SK-N-SH (cell line): Measurements from ENCODE around the gene MEIS2. TPM values are rescaled to one million over a fixed set of nuclear protein-coding genes. Genes with fewer than 3 reads are reported as not detected.

Experiments
- CTCF ChIA-PET: fragments of 300-600, 350-600 bp; formaldehyde crosslinking; extraction: SDS; loops from one replicate; lab custom pipeline; 2021; lab: Yijun Ruan, JAX
- POLR2A ChIA-PET: fragments of 350-600 bp; sonication (Branson Sonifier 250); formaldehyde crosslinking; extraction: SDS; loops from one replicate; lab custom pipeline; 2020; ENCODE audit warnings: antibody characterized with exemption, inconsistent platforms; lab: Yijun Ruan, JAX
- DNase-seq: peaks from one replicate; pipeline ENCODE4 v3.0.0; 2012
- H2AFZ ChIP-seq: fragments of 200-600 bp; sonication (generic); 2 replicates; pipeline ENCODE4 v1.8.1; 2016; ENCODE audit warnings: antibody characterized with exemption, mild to moderate bottlenecking, low read depth
- H3F3A ChIP-seq: fragments of 200-600 bp; sonication (generic); replicated peaks from 2 replicates; pipeline ENCODE3; 2016; ENCODE audit warnings: antibody characterized with exemption, mild to moderate bottlenecking; ENCODE audit not compliant: insufficient read depth
- H3K27ac ChIP-seq, 2 experiments: fragments of 200-500 bp in 1 of 2; fragments of 200-600 bp in 1 of 2; sonication (Bioruptor generic) in 1 of 2; sonication (generic), shearing (Covaris generic) in 1 of 2; 2 replicates each; pipeline versions ENCODE4 v1.5.1 to v1.6.1; 2014 to 2016; ENCODE audit warnings: low read depth in 2 of 2, inconsistent platforms in 1 of 2, low read length in 1 of 2, mild to moderate bottlenecking in 1 of 2, mixed read lengths in 1 of 2
- H3K27me3 ChIP-seq: fragments of 200-600 bp; sonication (generic), shearing (Covaris generic); 2 replicates; pipeline ENCODE4 v1.6.1; 2016; ENCODE audit warnings: mixed run types; ENCODE audit not compliant: insufficient read depth
- H3K36me3 ChIP-seq, 2 experiments: fragments of 200-500 bp in 1 of 2; fragments of 200-600 bp in 1 of 2; sonication (Bioruptor generic) in 1 of 2; sonication (generic) in 1 of 2; replicated peaks in 1 of 2; 2 replicates each; pipeline versions ENCODE3 to v1.5.1; 2014 to 2016; ENCODE audit warnings: low read length in 1 of 2, mild to moderate bottlenecking in 1 of 2; ENCODE audit not compliant: insufficient read depth in 2 of 2, control insufficient read depth in 1 of 2
- H3K4me1 ChIP-seq, 2 experiments: fragments of 200-500 bp in 1 of 2; fragments of 200-600 bp in 1 of 2; sonication (Bioruptor generic) in 1 of 2; sonication (generic), shearing (Covaris generic) in 1 of 2; 2 replicates each; pipeline versions ENCODE4 v1.5.1 to v1.6.1; 2014 to 2016; ENCODE audit warnings: low read depth in 1 of 2, low read length in 1 of 2, mixed run types in 1 of 2; ENCODE audit not compliant: insufficient read depth in 2 of 2, control insufficient read depth in 1 of 2
- H3K4me2 ChIP-seq: fragments of 200-600 bp; sonication (generic), shearing (Covaris generic); 2 replicates; pipeline ENCODE4 v1.6.1; 2017; ENCODE audit warnings: mixed run types
- H3K4me3 ChIP-seq, 2 experiments: fragments of 200-500 bp in 1 of 2; fragments of 200-600 bp in 1 of 2; sonication (Bioruptor generic) in 1 of 2; sonication (generic), shearing (Covaris generic) in 1 of 2; 2 replicates each; pipeline versions ENCODE4 v1.5.1 to v1.8.1; 2014 to 2016; ENCODE audit warnings: low read depth in 2 of 2, inconsistent platforms in 1 of 2, low read length in 1 of 2, mild to moderate bottlenecking in 1 of 2, mixed read lengths in 1 of 2, moderate library complexity in 1 of 2
- H3K79me2 ChIP-seq: fragments of 200-600 bp; sonication (generic); 2 replicates; pipeline ENCODE4 v1.8.1; 2017; ENCODE audit warnings: mild to moderate bottlenecking; ENCODE audit not compliant: insufficient read depth
- H3K9ac ChIP-seq: fragments of 200-600 bp; sonication (generic); 2 replicates; pipeline ENCODE4 v1.6.1; 2017; ENCODE audit warnings: mixed run types
- H3K9me2 ChIP-seq: fragments of 200-600 bp; sonication (generic); 2 replicates; pipeline ENCODE4 v1.6.1; 2017; ENCODE audit warnings: mixed run types
- H3K9me3 ChIP-seq: fragments of 200-600 bp; sonication (generic); 2 replicates; pipeline ENCODE4 v1.6.1; 2017; ENCODE audit warnings: mixed run types, mild to moderate bottlenecking, moderate library complexity
- H4K20me1 ChIP-seq: fragments of 200-600 bp; sonication (generic); 2 replicates; pipeline ENCODE4 v1.6.1; 2017; ENCODE audit warnings: mild to moderate bottlenecking, mixed run types; ENCODE audit not compliant: insufficient read depth
- EZH2phosphoT487 ChIP-seq: fragments of 200-600 bp; sonication (generic); IDR thresholded peaks from 2 replicates; pipeline ENCODE4 v1.6.1; 2017; ENCODE audit warnings: low read depth, mixed run types, mild to moderate bottlenecking, antibody characterized with exemption, moderate library complexity, borderline replicate concordance
- FOXM1 ChIP-seq: IDR thresholded peaks from 2 replicates; pipeline ENCODE4 v1.4.0; 2012; ENCODE audit warnings: low read depth, mild to moderate bottlenecking
- GATA2 ChIP-seq: sonication (generic); formaldehyde crosslinking; IDR thresholded peaks from 2 replicates; pipeline ENCODE4 v1.5.0; 2020; ENCODE audit warnings: mild to moderate bottlenecking, missing genetic modification reagents
- RAD21 ChIP-seq: IDR thresholded peaks from 2 replicates; pipeline ENCODE4 v1.6.1; 2012; ENCODE audit warnings: mild to moderate bottlenecking, low read length
- RCOR1 ChIP-seq: fragments of 150-350 bp; IDR thresholded peaks from 2 replicates; pipeline ENCODE4 v1.6.1; 2017; ENCODE audit warnings: antibody characterized with exemption, low read length
- RXRA ChIP-seq: IDR thresholded peaks from 2 replicates; pipeline ENCODE4 v1.4.0; 2012; ENCODE audit warnings: low read depth, mild to moderate bottlenecking, borderline replicate concordance
- TAF1 ChIP-seq: IDR thresholded peaks from 2 replicates; pipeline ENCODE4 v1.6.1; 2012; ENCODE audit warnings: low read depth, mild to moderate bottlenecking, low read length, moderate library complexity, borderline replicate concordance
- TCF12 ChIP-seq: IDR thresholded peaks from 2 replicates; pipeline ENCODE4 v1.4.0; 2012
- TEAD4 ChIP-seq: IDR thresholded peaks from 2 replicates; pipeline ENCODE4 v1.4.0; 2012; ENCODE audit warnings: mild to moderate bottlenecking, borderline replicate concordance; ENCODE audit not compliant: insufficient read depth
- WGBS: methylation state at CpG from one replicate; pipeline ENCODE4 v1.1.6; 2017; ENCODE audit warnings: low lambda C conversion rate; 5-methylcytosine and 5-hydroxymethylcytosine counted together
- polyA plus RNA-seq, 3 experiments: library from polyadenylated mRNA; depleted of rRNA; stranded (reverse); fragments of >200 nt; gene quantifications; 2 replicates each; pipeline ENCODE4 v1.2.3, GENCODE V29; 2012
- small RNA-seq, 7 experiments: library from RNA; depleted of rRNA; stranded (forward); fragments of <200 nt; gene quantifications; one replicate each; pipeline ENCODE3, GENCODE V24; 2012
- TF ChIP-seq, protein P1 (sequence below): IDR thresholded peaks from 2 replicates; pipeline ENCODE4; 2012
- TF ChIP-seq, protein P2 (sequence below): IDR thresholded peaks from 2 replicates; pipeline ENCODE4 v1.4.0; 2012; ENCODE audit warnings: low read depth, borderline replicate concordance
- TF ChIP-seq, protein P3 (sequence below): IDR thresholded peaks from 2 replicates; pipeline ENCODE4 v1.4.0; 2012; ENCODE audit warnings: low read depth, borderline replicate concordance

Gene MEIS2
- polyA plus RNA-seq, 1 of the 3 experiments (the other 2 are of a cell fraction) = 146 TPM

DNA sequence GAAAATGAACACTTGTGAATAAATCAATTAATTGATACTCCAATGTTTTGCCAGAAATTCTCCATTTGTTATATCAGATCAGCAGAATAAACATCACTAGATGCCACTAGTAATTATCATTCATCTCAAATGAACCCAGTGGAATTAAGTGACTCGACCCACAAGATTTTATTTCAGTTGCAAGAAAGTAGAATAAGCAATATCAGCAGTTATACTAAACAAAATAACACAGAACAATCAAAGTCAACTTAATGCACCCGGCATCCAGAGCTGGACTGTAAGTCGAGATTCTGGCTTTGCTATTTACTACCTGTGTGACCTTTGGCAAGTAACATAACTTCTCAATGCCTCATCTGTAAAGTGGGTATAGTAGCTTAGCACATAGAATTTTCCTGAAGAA lies 256.5 kb downstream of the MEIS2 start:
- CTCF ChIA-PET = interaction anchor here (1.1 to 1.3 kb wide), 2 partner anchors 40 to 1048 kb away, joined by 3 to 4 read pairs; no protein-coding TSS in a partner anchor
- Histone ChIP-seq H3K79me2 (no peaks in the 10 kb centered on the region), H3K4me2 (no peak overlapping the region), H3F3A (no peaks in the 10 kb centered on the region), H3K36me3 (no peaks in the 10 kb centered on the region), H3K9ac (no peak overlapping the region), H3K9me2 (no peaks in the 10 kb centered on the region), H2AFZ (no peak overlapping the region), H3K9me3 (no peaks in the 10 kb centered on the region), H3K27me3 (no peaks in the 10 kb centered on the region), H4K20me1 (no peaks in the 10 kb centered on the region), H3K4me1 (peaks cover 0 to 3% of the 10 kb centered on the region in 2 experiments; a peak in 1 of 4 replicates), H3K27ac (no peak overlapping the region), H3K4me3 (no peak overlapping the region)
- DNase-seq = no peak
- POLR2A ChIA-PET = no interaction called here
- no peak for TF ChIP-seq RAD21
- TF ChIP-seq GATA2 (CRISPR knock-in tag) = no peak
- TF ChIP-seq, protein P1, sequence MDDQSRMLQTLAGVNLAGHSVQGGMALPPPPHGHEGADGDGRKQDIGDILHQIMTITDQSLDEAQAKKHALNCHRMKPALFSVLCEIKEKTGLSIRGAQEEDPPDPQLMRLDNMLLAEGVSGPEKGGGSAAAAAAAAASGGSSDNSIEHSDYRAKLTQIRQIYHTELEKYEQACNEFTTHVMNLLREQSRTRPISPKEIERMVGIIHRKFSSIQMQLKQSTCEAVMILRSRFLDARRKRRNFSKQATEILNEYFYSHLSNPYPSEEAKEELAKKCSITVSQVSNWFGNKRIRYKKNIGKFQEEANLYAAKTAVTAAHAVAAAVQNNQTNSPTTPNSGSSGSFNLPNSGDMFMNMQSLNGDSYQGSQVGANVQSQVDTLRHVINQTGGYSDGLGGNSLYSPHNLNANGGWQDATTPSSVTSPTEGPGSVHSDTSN = 0 out of 2 replicates have a peak, but pooled peaks have one; percentile 4
- TF ChIP-seq TAF1 = no peak
- TF ChIP-seq, protein P2, sequence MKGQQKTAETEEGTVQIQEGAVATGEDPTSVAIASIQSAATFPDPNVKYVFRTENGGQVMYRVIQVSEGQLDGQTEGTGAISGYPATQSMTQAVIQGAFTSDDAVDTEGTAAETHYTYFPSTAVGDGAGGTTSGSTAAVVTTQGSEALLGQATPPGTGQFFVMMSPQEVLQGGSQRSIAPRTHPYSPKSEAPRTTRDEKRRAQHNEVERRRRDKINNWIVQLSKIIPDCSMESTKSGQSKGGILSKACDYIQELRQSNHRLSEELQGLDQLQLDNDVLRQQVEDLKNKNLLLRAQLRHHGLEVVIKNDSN = no peak
- TF ChIP-seq RXRA = no peak
- TF ChIP-seq EZH2phosphoT487 = no peak
- no peak for TF ChIP-seq TCF12
- no peak for TF ChIP-seq TEAD4
- 64% methylated on average over 3 of the region's 3 CpGs for WGBS

DNA sequence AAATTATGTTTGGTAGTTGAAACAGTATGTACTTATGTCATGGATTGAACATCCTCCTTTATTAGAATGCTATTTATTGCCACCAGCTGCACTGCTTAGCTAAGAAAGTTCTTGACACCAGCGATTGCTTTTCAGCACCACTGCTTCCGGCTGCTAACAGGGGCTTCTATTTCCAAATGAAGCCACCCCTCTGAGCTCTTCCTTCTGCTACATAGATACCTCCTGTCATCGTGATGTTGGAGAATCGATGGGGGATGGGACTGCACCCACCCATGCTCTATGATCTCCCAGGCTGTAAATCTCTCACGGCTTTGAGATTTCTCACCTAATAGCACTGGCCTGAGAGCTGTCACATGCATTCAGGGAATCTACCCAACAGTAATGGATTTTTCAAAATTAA lies 259.2 kb downstream of the MEIS2 start:
- Histone ChIP-seq H3F3A (no peaks in the 10 kb centered on the region), H3K9me2 (no peaks in the 10 kb centered on the region), H3K9ac (no peak overlapping the region), H3K36me3 (no peaks in the 10 kb centered on the region), H3K79me2 (no peaks in the 10 kb centered on the region), H3K9me3 (no peaks in the 10 kb centered on the region), H3K27me3 (no peaks in the 10 kb centered on the region), H4K20me1 (no peaks in the 10 kb centered on the region), H3K4me3 (no peak overlapping the region), H2AFZ (no peak overlapping the region), H3K4me2 (no peak overlapping the region), H3K27ac (no peak overlapping the region), H3K4me1 (peaks cover 0 to 3% of the 10 kb centered on the region in 2 experiments; a peak in 1 of 4 replicates)
- WGBS = 98% methylated on average over 5 of the region's 5 CpGs
- no peak for DNase-seq
- ChIA-PET POLR2A (interaction anchor here (0.6 kb wide), 1 partner anchor 11 kb away, joined by 6 read pairs; no protein-coding TSS in a partner anchor), CTCF (interaction anchor here (0.9 kb wide), 1 partner anchor 14 kb away, joined by 3 read pairs; no protein-coding TSS in a partner anchor)
- TF ChIP-seq TCF12 = no peak
- TF ChIP-seq, protein P3, sequence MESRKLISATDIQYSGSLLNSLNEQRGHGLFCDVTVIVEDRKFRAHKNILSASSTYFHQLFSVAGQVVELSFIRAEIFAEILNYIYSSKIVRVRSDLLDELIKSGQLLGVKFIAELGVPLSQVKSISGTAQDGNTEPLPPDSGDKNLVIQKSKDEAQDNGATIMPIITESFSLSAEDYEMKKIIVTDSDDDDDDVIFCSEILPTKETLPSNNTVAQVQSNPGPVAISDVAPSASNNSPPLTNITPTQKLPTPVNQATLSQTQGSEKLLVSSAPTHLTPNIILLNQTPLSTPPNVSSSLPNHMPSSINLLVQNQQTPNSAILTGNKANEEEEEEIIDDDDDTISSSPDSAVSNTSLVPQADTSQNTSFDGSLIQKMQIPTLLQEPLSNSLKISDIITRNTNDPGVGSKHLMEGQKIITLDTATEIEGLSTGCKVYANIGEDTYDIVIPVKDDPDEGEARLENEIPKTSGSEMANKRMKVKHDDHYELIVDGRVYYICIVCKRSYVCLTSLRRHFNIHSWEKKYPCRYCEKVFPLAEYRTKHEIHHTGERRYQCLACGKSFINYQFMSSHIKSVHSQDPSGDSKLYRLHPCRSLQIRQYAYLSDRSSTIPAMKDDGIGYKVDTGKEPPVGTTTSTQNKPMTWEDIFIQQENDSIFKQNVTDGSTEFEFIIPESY = no peak
- TF ChIP-seq FOXM1 = no peak
- TF ChIP-seq RCOR1 = no peak
- TF ChIP-seq TAF1 = no peak

Small RNA genes within 50 kb of the gene (small RNA-seq; reads per million reads assigned to genes)
- gene MIR8063 = 0 to 0.06 (median 0) reads per million in 7 experiments
- gene RF00012 = 0 reads per million in 7 experiments
- gene RF00019 = 0 reads per million in 7 experiments
